Measurements from ENCODE around the gene RANBP9.

DNA sequence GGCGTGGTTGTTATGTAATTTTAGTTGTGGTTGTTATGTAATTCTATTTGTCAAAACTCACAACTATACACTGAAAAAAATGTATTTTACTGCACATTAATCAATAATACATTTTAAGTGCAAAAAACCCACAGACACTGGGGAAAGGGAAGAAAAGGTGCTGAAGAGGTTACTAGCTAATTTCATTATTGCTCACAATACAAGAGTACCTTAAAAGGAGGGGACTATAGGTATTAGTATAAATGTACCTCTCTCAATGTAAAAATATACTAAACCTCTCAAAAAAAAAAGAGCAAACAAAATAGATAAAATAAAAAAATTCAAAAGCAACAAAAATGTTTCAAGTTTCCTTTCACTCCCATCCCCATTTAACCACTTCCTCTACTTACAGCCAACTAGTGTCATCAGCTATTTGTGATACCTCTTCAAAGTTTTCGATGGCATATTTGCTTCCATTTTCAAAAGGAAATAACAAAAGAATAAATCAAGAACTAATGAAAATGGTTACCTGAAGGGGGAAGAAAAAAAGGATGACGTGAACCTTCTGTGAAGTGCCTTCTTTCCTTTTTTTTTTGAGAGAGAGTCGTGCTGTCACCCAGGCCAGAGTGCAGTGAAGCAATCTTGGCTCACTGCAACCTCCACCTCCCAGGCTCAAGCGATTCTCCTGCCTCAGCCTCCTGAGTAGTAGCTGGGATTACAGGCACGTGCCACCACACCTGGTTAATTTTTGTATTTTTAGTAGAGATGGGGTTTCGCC lies 30.2 kb downstream of the RANBP9 start:
- TF ChIP-seq, protein P1, sequence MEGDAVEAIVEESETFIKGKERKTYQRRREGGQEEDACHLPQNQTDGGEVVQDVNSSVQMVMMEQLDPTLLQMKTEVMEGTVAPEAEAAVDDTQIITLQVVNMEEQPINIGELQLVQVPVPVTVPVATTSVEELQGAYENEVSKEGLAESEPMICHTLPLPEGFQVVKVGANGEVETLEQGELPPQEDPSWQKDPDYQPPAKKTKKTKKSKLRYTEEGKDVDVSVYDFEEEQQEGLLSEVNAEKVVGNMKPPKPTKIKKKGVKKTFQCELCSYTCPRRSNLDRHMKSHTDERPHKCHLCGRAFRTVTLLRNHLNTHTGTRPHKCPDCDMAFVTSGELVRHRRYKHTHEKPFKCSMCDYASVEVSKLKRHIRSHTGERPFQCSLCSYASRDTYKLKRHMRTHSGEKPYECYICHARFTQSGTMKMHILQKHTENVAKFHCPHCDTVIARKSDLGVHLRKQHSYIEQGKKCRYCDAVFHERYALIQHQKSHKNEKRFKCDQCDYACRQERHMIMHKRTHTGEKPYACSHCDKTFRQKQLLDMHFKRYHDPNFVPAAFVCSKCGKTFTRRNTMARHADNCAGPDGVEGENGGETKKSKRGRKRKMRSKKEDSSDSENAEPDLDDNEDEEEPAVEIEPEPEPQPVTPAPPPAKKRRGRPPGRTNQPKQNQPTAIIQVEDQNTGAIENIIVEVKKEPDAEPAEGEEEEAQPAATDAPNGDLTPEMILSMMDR (IDR thresholded peaks at IDR 0.05), result no peak
- TF ChIP-seq, protein P2, sequence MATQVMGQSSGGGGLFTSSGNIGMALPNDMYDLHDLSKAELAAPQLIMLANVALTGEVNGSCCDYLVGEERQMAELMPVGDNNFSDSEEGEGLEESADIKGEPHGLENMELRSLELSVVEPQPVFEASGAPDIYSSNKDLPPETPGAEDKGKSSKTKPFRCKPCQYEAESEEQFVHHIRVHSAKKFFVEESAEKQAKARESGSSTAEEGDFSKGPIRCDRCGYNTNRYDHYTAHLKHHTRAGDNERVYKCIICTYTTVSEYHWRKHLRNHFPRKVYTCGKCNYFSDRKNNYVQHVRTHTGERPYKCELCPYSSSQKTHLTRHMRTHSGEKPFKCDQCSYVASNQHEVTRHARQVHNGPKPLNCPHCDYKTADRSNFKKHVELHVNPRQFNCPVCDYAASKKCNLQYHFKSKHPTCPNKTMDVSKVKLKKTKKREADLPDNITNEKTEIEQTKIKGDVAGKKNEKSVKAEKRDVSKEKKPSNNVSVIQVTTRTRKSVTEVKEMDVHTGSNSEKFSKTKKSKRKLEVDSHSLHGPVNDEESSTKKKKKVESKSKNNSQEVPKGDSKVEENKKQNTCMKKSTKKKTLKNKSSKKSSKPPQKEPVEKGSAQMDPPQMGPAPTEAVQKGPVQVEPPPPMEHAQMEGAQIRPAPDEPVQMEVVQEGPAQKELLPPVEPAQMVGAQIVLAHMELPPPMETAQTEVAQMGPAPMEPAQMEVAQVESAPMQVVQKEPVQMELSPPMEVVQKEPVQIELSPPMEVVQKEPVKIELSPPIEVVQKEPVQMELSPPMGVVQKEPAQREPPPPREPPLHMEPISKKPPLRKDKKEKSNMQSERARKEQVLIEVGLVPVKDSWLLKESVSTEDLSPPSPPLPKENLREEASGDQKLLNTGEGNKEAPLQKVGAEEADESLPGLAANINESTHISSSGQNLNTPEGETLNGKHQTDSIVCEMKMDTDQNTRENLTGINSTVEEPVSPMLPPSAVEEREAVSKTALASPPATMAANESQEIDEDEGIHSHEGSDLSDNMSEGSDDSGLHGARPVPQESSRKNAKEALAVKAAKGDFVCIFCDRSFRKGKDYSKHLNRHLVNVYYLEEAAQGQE (IDR thresholded peaks at IDR 0.05; ENCODE audit: insufficient read depth in 1 of 2, low read depth in 2 of 2, low read length in 1 of 2), result no peak
- no peak for TF ChIP-seq POLR2AphosphoS5 (IDR thresholded peaks at IDR 0.05; ENCODE audit: low read depth, low read length)

Measured in Panc1 (cell line).